GM18508 (cell line): ENCODE results near the gene KAT7.

Experiments used
- ATAC-seq: cut with Tn5 transposase; IDR thresholded peaks from one replicate; pipeline ENCODE4 v1.9.1; 2021; ENCODE audit warnings: moderate number of reproducible peaks; ENCODE audit not compliant: insufficient read depth, unreplicated experiment

The KAT7 gene

DNA sequence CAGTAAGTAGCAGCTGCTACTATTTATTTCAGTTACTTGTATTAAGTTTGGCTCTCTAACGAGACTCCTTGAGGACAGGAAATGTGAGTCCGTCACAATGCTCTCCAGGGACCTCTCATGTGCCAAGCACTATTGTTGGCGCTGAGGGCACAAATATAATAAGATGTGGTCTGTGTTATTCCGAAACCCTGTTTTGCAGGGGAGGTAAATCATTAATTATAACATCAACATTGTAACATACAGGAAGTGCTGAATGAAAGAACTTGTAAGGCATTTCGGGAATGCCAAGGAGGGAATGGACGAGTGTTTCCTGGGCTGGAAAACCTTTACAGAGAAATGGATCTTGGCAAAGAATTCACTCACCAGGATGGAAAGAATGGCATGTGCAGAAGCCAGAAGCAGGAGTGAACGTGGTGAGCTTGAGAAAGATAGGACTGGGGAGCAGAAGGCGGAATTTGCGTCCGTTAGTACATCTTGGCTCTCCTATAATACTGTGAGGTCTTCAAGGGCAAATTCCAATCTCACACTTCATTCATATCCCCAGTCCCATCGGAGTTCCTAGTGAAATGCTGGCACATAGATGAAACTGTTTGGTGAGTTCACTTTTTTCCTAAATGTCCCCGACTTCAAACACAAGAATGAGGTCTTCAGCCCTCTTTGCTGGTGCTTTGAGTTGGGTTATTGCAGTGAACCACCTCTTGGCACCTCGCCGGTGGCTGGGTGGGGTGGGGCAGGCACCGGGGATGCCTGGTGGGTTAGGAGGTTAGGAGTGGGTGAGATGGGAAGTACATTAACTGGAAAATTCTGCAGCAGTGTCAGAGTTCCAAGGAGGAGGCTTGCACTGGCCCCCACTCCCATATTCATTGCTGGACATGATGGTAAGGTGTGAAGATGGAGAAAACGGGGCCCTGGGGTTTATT, 47.9 kb downstream of the KAT7 start:
- ATAC-seq: no peak

- no peak for ATAC-seq
Observed at GRCh38 chr17:49839455-49839854, 51.0 kb downstream of the KAT7 start.

DNA sequence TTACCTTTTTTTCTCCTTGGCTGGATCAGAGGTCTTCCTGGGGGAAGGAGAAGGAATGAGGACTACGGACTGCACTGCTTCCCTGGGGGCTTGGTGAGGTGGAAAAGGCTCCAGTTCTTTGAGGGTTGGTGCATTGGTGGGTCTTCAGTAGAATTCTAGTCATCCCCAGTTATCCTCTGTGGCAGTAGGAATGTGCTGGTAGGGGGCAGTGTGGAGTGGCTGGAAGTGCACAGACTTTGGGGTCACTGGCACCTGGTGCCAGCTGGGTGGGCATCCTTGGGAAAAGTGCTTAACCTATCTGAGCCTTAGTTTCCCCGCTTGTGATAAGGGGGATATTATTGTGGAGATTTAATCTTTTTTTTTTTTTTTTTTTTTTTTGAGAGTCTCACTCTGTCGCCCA, 53.1 kb downstream of the KAT7 start:
- no peak for ATAC-seq

DNA sequence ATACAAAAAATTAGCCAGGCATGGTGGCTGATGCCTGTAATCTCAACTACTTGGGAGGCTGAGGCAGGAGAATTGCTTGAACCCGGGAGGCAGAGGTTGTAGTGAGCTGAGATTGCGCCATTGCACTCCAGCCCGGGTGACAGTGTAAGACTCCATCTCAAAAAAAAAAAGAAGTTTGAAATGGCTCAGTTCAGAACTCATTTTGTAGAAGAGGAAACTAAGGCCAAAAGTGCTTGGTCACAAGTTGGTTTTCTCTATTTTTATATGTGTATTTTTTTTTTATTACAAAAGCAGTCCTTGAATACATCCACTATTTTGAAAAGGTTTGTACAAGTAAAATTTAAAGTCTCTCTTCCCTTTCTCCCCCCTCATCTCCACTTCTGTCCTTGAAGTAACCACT, 53.9 kb downstream of the KAT7 start:
- no peak for ATAC-seq

DNA sequence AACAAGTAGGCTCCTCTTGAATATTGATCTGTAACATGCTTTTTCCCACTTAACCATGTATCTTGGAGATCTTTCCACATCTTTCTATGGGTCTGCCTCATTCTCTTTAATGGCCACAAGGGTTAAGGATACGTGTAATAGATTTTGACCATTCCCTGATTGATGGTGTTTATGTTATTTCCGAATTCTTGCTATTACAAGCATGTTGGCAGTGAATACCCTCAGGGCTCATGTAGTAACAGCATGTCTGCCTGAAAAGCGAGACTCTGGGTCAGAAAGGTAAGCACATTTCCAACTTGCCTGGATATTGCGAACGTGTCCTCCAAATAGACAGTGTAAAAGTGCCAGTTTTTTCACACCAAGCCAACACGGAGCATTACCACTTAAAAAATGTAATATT, 54.4 kb downstream of the KAT7 start:
- no peak for ATAC-seq

DNA sequence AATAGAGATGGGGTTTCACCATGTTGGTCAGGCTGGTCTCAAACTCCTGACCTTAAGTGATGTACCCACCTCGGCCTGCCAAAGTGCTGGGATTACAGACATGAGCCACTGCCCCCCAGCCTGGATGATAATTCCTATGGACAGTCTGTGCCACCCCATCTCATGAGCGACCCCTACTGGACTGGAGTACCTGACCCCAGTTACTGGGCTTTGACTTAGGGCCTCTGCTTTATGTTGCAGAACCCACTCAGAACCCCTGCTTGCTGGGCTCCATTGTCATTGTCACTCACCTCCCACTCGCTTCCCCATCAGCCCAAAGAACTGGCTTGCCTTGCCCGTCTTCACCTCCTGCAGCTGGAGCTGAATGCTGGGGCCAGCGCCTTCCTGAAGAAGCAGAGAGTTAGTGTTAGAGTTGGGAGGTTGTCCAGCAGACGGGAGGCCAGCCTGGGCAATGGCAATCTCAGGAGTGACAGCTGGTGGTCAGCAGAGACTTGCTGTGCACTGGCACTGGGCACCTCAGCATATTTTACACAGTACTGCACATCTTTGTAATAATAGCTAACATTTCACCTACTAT, 55.4 kb downstream of the KAT7 start:
- ATAC-seq: no peak

- ATAC-seq: no peak
Observed at GRCh38 chr17:49845321-49845720, 56.8 kb downstream of the KAT7 start.

DNA sequence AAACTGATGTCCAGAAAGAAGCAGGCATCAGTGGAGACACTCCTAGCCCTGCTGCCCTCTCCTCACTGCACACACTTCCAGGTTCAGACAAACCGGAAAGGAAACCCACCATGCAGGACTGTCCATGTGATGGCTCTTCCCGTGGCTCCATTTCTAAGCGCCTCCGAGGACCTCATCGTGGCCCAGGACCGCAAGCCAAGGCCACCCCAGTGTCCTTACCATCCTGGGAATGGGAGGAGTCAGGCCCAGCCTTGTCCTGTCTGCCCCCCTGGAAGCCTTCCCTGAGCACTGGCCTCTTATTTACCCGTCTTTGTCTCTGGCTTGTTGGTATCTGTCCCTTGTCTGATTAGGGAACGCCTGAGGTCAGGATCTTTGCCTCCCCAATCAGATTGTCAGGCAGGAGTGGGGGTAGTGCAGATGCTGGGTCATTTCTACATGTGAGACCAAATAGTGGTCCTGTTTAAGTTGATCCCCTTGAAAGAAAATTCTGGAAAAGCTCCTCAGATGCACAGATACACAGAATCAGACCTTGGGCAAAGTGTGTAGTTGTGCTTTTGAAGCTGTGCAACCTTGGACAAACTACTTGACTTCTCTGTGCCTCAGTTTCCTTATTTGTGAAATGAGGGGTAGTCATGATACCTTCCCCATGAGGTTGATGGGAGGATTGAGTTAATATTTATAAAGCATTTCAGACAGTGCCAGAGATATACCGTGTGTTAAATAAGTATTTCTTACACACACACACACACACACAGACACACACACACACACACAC, 58.6 kb downstream of the KAT7 start:
- ATAC-seq: no peak

DNA sequence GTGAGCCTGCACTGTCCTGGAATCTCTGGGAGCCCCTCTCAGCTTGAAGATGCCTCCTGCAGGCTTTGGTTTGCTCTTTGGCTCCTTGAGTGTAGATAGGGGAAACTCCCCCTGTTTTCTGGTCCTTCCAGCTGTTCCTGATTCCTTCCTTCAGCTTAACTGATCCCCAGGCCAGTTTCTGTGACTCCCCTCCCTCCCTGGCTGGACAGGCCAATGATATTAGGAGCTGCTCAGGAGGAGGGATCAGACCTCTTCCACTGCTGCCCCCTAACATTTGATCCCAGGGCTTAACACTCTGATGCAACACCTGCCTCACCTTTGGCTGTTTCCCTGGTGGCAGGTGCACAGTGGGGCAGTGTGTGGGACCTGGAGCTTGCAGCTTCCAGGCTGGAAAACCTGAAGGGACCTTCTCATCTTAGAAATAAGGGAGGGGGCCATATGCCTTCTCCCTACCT, 59.6 kb downstream of the KAT7 start, which contains the start of gene TAC4:
TSS of gene TAC4 (minus strand) at position 51 of the 455 bp plus-strand sequence. CDS start 52 bp downstream, outside the sequence.
- no peak for ATAC-seq

DNA sequence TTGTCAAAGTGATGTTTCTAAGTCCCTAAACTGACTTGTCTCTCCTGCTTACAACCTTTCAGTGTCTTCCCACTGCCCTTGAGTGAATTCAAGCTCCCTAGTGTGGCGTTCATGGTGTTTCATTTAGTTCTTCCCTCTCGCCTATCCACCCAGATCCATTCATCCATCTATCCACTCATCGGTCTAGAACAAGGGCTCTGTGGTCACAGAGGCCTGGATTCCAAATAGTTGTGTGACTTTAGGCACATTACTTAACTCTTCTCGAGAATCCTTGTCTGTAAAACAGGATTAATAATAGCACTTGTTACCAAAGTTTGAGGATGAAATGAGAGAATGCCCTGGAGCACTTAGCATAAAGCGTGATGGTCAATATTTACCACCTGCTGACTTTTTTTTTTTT, 60.3 kb downstream of the KAT7 start:
- no peak for ATAC-seq

GRCh38 chr17:49850218-49850610, 61.7 kb downstream of the KAT7 start:
- no peak for ATAC-seq

- ATAC-seq: no peak
Observed at GRCh38 chr17:49850772-49851386, 62.4 kb downstream of the KAT7 start.

DNA sequence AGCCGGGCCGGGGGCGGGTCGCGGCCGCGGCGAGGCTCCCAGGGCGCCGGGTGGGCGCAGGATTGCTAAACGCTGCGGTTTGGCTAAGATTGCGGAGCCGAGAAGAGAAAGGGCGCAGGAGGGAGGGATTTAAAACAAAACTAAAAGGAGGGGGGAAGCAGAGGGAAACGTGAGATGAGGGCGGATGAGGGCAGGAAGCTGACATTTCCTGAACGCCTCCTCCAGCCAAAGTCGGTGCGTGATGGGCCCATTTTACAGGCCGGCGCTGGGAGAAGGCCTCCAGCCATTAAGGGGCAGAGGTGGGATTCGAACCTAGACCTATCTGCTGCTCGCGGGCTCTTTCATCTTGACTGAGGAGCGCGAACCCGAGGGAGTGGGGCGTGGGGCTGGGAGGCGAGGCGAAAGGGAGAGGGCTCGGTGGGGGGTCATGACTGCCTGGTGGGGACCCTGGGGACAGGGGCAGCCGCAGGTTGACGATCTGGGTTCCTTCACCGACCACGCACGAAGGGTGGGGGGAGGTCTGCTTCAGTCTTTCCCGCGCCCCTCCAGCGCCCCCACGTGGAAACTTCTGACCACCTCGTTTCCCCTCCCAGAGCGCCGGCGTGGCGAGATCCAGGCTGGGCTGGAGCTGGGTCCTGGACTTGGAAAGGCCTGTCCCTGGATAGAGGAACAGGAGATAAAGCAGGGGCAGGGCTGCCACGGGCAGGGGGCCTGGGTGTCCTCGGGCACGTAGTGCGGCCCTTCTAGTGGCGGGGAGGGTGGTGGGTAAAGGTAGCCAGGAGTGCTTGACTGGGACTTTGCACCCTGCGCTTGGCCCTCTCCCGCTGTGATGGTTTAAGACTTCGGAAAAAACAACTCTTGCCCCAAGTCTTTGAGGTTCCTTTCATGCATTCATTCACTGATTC, 63.2 kb downstream of the KAT7 start:
- no peak for ATAC-seq

DNA sequence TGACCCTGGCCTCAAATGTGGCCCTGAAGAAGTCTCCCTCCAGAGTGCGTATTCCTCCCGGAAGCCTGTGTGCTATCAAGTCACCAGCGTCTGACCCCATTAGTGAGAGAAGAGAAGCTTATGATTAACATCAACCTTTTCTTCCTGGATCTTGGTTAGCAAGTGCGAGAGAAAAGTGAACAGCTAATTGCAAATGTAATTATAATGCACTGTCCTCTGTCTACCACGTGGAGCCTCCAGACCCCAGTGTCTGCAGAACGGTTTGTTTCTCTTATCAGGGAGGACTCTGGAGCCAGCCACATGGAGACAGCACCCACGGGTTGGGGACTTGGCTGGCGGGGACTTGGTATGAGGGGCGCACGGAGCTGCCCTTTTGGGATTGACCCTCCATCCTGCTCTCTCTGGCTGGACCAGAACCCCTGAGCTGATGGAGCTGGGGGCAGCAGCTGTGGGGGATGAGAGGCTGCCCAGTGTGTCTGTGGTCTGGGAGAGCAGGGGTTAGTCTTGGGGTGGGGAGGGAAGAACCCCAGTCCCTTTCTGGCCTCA, 65.1 kb downstream of the KAT7 start:
- no peak for ATAC-seq

DNA sequence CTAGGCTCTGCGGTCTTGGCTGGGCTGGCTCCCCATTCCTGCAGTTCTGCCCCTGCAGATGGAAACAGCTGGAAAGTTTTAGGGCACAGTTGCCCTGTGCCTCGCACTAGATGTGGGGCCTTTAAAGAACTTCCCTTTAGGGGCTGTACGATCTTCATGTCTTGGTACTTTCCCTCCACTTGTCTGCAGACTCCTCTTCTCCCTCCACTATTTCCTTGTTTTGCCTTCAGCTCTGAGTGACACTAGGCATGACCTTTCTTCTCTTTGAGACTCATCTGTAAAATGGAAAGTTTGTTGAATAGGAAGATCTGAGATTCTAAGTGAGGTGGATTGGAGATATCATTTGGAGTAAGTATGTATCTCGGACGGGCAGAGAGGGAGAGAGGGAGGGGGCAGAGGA, 65.6 kb downstream of the KAT7 start:
- no peak for ATAC-seq

DNA sequence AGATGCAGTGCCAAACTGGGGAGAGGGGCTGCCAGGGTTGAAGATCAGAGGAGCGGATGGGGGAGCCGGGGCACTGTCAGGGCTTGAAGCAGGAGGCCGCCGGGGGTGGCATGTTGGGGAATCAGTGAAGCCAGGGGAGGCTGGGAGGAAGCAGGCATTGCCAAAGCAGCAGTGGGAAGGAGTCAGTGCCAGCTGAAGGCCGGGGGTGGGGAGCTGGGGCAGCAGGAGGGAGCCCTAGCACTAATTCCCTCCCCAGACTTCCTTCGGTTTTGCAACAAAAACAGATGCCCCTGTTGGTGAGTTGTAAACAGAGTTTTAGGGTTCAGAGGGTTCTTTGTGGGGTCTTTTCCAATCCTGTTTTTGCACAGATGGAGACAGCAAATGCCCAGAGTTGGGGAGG, 70.3 kb downstream of the KAT7 start:
- no peak for ATAC-seq

DNA sequence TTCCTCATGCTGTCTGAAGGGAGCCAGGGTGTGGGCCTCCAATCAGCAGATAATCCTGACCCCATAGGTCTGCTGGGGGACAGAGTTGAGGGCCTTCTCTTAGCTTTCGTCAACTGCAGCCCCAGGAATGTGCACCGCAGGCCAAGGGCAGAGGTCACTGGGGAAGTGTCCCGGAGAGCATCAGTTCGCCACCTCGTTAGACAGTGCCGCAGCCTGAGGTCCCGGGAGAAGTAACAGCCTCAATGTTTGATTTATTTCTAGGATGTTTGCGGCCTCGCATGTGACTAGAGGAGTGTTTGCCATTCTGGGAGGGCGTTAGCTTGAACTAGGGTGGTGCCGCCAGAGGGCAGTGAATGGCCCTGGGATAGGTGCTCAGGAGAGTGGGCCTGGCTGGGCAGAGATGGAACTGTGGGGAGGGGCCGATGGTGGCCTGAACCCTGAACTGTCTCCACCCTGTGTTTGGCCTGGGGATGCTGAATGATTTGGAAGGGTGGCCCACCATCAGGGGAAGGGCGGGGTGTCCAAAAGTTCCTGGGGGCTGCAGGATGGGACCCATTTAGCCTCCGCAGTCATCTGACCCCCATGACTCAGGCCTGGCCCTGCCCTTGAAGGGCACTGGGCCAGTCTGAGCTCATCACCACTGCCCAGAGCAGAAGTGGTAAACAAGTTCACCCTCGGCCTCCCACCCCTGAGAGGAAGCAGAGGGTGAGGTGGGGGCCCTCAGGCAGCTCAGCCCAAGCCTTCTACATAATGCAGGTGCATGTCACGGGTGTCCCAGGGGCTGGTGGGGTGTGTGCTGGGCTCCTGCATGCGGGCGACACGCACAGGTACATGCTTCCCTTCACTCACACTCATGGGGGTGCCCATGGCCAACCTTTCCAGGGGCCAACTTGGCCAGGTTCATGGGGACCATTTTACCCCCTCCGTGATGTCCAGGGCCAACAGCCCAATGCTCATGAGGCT, 71.8 kb downstream of the KAT7 start:
- no peak for ATAC-seq
